GM12801 (cell line): ENCODE data around the gene TSPAN33.

ENCODE experiments used
- CTCF ChIP-seq: IDR thresholded peaks from one replicate; pipeline ENCODE4 v1.5.1; 2011; ENCODE audit warnings: control low read depth; ENCODE audit not compliant: insufficient read length; ENCODE audit errors: extremely low read depth

Gene TSPAN33

GRCh38 chr7:129160161-129160905, 15.8 kb downstream of the TSPAN33 start:
- TF ChIP-seq CTCF, result no peak

GRCh38 chr7:129161524-129162225, 17.2 kb downstream of the TSPAN33 start:
- no peak for TF ChIP-seq CTCF

- no peak for TF ChIP-seq CTCF
Observed at GRCh38 chr7:129162732-129163131, 18.2 kb downstream of the TSPAN33 start.

GRCh38 chr7:129163875-129164544, 19.5 kb downstream of the TSPAN33 start:
- no peak for TF ChIP-seq CTCF

DNA sequence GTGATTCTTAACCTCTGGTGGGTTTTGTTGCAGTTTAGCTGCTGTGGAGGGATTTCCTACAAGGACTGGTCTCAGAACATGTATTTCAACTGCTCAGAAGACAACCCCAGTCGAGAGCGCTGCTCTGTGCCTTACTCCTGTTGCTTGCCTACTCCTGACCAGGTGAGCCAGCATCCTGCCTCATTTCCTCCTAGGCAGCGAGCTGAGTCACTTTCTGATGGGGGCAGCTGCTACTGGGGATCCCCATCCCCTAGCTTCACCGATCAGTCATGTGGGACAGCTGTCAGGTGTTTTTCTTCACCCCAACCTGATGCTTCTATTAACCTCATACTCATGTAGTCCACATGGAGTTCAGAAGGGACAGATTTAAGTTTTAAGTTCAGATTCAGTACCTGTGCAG, 22.2 kb downstream of the TSPAN33 start:
- no peak for TF ChIP-seq CTCF

- no peak for TF ChIP-seq CTCF
Observed at GRCh38 chr7:129167817-129168216, 23.3 kb downstream of the TSPAN33 start.

- no peak for TF ChIP-seq CTCF
Observed at GRCh38 chr7:129168231-129169021, 23.9 kb downstream of the TSPAN33 start.
